ENCODE results near the gene SLC7A14. TPM values are rescaled to one million over a fixed set of nuclear protein-coding genes. Genes with fewer than 3 reads are reported as not detected.

The SLC7A14 gene
- total and polyA plus RNA-seq, 2 of the 13 experiments (the other 11 are each of a cell fraction or from before 2014, with no cell fraction given) = not detected

DNA sequence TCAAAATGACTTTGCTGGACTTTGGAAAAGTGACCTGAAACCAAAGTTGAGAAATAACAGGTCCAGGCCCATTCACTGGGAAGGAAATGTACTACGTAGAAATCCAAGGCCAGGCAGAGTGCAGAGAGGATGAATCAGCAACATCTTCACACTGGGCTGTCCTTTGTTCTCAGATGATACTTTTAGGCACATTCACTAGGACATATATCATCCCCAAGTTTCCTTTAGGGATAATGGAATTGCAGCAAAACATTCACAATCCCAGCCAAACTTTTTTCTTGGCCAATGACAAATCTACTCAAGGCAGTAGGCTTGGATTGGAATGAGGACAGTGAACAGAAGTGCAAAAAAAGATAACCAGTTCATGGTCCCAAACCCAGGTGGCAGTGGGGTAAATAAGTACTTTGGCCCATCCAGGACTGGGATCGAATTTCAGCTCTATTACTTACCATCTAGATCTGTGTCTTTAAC lies 92.1 kb downstream of the SLC7A14 start (continued):
- TF ChIP-seq, protein P1, sequence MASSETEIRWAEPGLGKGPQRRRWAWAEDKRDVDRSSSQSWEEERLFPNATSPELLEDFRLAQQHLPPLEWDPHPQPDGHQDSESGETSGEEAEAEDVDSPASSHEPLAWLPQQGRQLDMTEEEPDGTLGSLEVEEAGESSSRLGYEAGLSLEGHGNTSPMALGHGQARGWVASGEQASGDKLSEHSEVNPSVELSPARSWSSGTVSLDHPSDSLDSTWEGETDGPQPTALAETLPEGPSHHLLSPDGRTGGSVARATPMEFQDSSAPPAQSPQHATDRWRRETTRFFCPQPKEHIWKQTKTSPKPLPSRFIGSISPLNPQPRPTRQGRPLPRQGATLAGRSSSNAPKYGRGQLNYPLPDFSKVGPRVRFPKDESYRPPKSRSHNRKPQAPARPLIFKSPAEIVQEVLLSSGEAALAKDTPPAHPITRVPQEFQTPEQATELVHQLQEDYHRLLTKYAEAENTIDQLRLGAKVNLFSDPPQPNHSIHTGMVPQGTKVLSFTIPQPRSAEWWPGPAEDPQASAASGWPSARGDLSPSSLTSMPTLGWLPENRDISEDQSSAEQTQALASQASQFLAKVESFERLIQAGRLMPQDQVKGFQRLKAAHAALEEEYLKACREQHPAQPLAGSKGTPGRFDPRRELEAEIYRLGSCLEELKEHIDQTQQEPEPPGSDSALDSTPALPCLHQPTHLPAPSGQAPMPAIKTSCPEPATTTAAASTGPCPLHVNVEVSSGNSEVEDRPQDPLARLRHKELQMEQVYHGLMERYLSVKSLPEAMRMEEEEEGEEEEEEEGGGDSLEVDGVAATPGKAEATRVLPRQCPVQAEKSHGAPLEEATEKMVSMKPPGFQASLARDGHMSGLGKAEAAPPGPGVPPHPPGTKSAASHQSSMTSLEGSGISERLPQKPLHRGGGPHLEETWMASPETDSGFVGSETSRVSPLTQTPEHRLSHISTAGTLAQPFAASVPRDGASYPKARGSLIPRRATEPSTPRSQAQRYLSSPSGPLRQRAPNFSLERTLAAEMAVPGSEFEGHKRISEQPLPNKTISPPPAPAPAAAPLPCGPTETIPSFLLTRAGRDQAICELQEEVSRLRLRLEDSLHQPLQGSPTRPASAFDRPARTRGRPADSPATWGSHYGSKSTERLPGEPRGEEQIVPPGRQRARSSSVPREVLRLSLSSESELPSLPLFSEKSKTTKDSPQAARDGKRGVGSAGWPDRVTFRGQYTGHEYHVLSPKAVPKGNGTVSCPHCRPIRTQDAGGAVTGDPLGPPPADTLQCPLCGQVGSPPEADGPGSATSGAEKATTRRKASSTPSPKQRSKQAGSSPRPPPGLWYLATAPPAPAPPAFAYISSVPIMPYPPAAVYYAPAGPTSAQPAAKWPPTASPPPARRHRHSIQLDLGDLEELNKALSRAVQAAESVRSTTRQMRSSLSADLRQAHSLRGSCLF (CRISPR knock-in tag; IDR thresholded peaks at IDR 0.05; ENCODE audit: borderline replicate concordance) = no peak
- TF ChIP-seq ZNF496 (CRISPR knock-in tag; IDR thresholded peaks at IDR 0.05; ENCODE audit: insufficient replicate concordance) (no peak), ZNF543 (CRISPR knock-in tag; IDR thresholded peaks at IDR 0.05) (no peak), RBAK (CRISPR knock-in tag; IDR thresholded peaks at IDR 0.05) (no peak), CENPT (CRISPR knock-in tag; IDR thresholded peaks at IDR 0.05; ENCODE audit: low read depth) (no peak), HDAC1 (CRISPR knock-in tag; IDR thresholded peaks at IDR 0.05) (no peak), MAFK (conservative IDR thresholded peaks at IDR 0.05 in 1 of 2, IDR thresholded peaks at IDR 0.05 in 1 of 2; ENCODE audit: low read length in 2 of 2) (peak; percentile 53 to 69), ONECUT2 (CRISPR knock-in tag; IDR thresholded peaks at IDR 0.05) (no peak), NCOA2 (CRISPR knock-in tag; IDR thresholded peaks at IDR 0.05) (peak; percentile 32; the same call in 1 of the 2 replicates), XBP1 (CRISPR knock-in tag; IDR thresholded peaks at IDR 0.05) (0 out of 2 replicates have a peak, but pooled peaks have one; percentile 42)
- TF ChIP-seq, protein P2, sequence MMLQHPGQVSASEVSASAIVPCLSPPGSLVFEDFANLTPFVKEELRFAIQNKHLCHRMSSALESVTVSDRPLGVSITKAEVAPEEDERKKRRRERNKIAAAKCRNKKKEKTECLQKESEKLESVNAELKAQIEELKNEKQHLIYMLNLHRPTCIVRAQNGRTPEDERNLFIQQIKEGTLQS (CRISPR knock-in tag; IDR thresholded peaks at IDR 0.05) = no peak
- TF ChIP-seq, protein P3, sequence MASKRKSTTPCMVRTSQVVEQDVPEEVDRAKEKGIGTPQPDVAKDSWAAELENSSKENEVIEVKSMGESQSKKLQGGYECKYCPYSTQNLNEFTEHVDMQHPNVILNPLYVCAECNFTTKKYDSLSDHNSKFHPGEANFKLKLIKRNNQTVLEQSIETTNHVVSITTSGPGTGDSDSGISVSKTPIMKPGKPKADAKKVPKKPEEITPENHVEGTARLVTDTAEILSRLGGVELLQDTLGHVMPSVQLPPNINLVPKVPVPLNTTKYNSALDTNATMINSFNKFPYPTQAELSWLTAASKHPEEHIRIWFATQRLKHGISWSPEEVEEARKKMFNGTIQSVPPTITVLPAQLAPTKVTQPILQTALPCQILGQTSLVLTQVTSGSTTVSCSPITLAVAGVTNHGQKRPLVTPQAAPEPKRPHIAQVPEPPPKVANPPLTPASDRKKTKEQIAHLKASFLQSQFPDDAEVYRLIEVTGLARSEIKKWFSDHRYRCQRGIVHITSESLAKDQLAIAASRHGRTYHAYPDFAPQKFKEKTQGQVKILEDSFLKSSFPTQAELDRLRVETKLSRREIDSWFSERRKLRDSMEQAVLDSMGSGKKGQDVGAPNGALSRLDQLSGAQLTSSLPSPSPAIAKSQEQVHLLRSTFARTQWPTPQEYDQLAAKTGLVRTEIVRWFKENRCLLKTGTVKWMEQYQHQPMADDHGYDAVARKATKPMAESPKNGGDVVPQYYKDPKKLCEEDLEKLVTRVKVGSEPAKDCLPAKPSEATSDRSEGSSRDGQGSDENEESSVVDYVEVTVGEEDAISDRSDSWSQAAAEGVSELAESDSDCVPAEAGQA (IDR thresholded peaks at IDR 0.05; ENCODE audit: low read depth) = peak; percentile 47; the same call in 1 of the 2 replicates
- TF ChIP-seq, protein P3 (CRISPR knock-in tag; IDR thresholded peaks at IDR 0.05; ENCODE audit: borderline replicate concordance) = no peak
- TF ChIP-seq, protein P4, sequence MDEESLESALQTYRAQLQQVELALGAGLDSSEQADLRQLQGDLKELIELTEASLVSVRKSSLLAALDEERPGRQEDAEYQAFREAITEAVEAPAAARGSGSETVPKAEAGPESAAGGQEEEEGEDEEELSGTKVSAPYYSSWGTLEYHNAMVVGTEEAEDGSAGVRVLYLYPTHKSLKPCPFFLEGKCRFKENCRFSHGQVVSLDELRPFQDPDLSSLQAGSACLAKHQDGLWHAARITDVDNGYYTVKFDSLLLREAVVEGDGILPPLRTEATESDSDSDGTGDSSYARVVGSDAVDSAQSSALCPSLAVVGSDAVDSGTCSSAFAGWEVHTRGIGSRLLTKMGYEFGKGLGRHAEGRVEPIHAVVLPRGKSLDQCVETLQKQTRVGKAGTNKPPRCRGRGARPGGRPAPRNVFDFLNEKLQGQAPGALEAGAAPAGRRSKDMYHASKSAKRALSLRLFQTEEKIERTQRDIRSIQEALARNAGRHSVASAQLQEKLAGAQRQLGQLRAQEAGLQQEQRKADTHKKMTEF (CRISPR knock-in tag; IDR thresholded peaks at IDR 0.05) = no peak; the same call in 1 of the 2 replicates
- TF ChIP-seq, protein P5, sequence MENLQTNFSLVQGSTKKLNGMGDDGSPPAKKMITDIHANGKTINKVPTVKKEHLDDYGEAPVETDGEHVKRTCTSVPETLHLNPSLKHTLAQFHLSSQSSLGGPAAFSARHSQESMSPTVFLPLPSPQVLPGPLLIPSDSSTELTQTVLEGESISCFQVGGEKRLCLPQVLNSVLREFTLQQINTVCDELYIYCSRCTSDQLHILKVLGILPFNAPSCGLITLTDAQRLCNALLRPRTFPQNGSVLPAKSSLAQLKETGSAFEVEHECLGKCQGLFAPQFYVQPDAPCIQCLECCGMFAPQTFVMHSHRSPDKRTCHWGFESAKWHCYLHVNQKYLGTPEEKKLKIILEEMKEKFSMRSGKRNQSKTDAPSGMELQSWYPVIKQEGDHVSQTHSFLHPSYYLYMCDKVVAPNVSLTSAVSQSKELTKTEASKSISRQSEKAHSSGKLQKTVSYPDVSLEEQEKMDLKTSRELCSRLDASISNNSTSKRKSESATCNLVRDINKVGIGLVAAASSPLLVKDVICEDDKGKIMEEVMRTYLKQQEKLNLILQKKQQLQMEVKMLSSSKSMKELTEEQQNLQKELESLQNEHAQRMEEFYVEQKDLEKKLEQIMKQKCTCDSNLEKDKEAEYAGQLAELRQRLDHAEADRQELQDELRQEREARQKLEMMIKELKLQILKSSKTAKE (CRISPR knock-in tag; IDR thresholded peaks at IDR 0.05; ENCODE audit: borderline replicate concordance) = no peak
